ENCODE data around the gene FAM168A.
A peak's percentile ranks its signal among the peaks of the same experiment; 100 is the strongest.

The FAM168A gene

GRCh38 chr11:73597956-73598718, at the start of gene FAM168A:
TSS of gene FAM168A (minus strand) at chr11:73598112. CDS start at chr11:73468474, 129,638 bp downstream.
- peak; percentile 91 for DNase-seq

GRCh38 chr11:73647459-73648100, 49.7 kb upstream of the FAM168A start:
- peak; percentile 91 to 92 for DNase-seq

GRCh38 chr11:73645972-73646631, 48.2 kb upstream of the FAM168A start, which contains the start of gene PLEKHB1:
TSS of gene PLEKHB1 (plus strand) at chr11:73646581. CDS start at chr11:73646609, 28 bp downstream.
- DNase-seq: no peak

GRCh38 chr11:73645121-73645969, 47.4 kb upstream of the FAM168A start:
- no peak for DNase-seq

GRCh38 chr11:73641668-73642067, 43.8 kb upstream of the FAM168A start:
- no peak for DNase-seq

GRCh38 chr11:73640592-73640991, 42.7 kb upstream of the FAM168A start:
- DNase-seq: no peak

GRCh38 chr11:73637012-73637411, 39.1 kb upstream of the FAM168A start:
- DNase-seq: no peak

- no peak for DNase-seq
Measured at GRCh38 chr11:73636249-73636648, 38.3 kb upstream of the FAM168A start.

- no peak for DNase-seq
Measured at GRCh38 chr11:73635721-73636120, 37.8 kb upstream of the FAM168A start.

- no peak for DNase-seq
Measured at GRCh38 chr11:73633999-73634398, 36.1 kb upstream of the FAM168A start.

- DNase-seq: no peak
Measured at GRCh38 chr11:73632996-73633395, 35.1 kb upstream of the FAM168A start.

- no peak for DNase-seq
Measured at GRCh38 chr11:73629907-73630306, 32.0 kb upstream of the FAM168A start.

- peak; percentile 63 to 65 for DNase-seq
Measured at GRCh38 chr11:73625696-73626318, 27.9 kb upstream of the FAM168A start.

- no peak for DNase-seq
Measured at GRCh38 chr11:73623686-73624085, 25.8 kb upstream of the FAM168A start.

- no peak for DNase-seq
Measured at GRCh38 chr11:73622926-73623593, 25.1 kb upstream of the FAM168A start.

- no peak for DNase-seq
Measured at GRCh38 chr11:73614591-73614990, 16.7 kb upstream of the FAM168A start.

GRCh38 chr11:73612601-73613140, 14.8 kb upstream of the FAM168A start:
- no peak for DNase-seq

- no peak for DNase-seq
Measured at GRCh38 chr11:73598719-73599379, 937 bp upstream of the FAM168A start.

- DNase-seq: no peak
Measured at GRCh38 chr11:73597336-73597955, 466 bp downstream of the FAM168A start.

- no peak for DNase-seq
Measured at GRCh38 chr11:73596547-73596946, 1.4 kb downstream of the FAM168A start.

Measured in activated CD4-positive, alpha-beta T cell treated with anti-CD3 and anti-CD28 coated beads, Interleukin-2, amount 50 U/mL, for 4 hours (primary cell).